ENCODE measurements around the gene CHST11.
A peak's percentile ranks its signal among the peaks of the same experiment; 100 is the strongest.

Gene CHST11

DNA sequence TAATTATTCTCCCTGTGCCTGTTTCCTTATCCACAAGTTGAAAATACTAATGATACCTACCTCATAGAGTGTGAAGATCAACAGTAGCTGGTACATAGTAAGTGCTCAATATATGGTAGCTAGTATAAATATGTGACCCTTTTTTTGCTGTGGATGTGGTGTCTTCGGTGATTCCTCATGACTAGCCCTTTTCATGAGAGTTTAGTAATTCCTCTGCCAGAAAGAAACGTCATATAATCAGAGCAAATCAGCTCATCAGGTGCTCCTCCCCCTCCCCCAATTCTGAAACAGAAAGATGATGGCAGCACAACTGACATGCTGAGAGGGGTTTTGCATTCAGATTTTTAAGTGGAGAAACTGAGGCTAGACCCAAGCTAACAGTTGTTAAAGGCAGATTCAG is 290.6 kb downstream of the CHST11 start:
- no peak for DNase-seq

DNA sequence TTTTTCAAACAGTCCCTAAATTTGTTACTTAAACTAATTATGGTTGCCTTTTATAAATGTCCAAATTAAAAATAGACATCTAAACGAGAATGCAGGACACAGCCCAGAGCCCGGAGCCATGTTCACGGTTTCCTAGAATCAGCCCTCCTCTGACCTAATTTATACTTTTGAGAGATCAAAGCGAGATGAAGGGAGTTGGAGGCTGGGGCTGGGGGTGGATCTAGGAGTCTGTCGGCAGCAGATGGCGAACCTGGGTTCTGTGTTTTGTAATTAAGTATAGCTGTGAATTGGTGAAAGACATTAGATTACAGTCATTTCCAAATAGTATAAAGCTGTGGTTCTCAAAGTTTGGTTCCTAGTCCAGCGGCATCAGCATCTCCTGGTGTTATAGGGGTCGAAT is 291.2 kb downstream of the CHST11 start:
- peak; percentile 49 for DNase-seq

DNA sequence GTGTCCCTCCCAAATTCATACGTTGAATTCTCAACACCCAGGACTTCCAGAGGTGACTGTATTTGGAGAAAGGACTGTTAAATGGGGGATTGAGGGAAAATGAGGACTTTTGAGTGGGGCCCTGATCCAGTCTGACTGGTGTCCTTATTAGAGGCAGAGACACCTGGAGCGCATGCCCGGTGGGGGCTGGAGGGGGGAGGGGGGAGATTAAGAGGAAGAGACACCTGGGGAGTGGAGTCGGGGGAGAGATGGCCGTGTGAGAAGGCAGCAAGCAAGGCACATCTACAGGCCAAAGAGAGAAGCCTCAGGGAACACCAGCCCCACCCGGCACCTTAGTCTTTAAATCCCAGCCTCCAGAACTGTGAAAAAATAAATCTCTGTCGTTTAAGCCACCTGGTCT is 291.6 kb downstream of the CHST11 start:
- peak; percentile 65 for DNase-seq

DNA sequence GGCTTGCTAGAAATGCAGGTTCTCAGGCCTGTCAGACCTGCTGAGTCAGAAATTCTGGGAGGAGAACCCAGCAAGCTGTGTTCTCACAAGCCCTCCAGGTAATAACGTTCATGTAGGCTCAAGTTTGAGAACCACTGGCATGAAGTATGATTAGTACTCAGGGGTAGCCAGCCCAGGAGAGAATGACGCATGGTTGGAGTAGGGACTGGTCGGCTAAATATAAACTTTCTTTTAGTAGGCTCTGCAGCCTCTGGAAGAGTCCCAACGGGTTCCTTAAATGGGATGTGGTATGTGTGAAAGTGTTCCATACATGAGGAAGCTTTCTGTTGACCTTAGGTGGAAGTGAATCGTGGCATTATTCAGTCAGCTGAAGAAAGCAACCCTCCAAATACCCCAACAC is 292.0 kb downstream of the CHST11 start:
- DNase-seq, result no peak

DNA sequence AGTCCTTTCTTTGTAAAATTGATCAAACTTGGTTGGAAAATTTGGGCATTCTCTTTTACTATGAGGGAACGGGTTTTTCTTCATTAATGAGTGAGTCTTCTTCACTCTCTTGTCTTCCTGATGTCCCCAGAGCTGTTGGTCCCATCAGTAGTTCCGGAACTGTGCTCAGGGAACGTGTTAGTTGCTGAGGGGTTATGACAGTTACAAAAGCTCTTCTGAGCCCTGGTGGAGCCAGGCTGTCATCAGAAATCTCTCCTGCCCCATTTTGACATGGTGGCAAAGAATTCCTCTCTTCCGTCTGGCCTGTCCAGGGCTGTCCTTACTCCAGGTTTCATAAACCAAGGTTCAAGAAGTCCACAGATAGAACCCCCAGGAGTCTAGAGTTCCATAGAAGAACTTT is 292.8 kb downstream of the CHST11 start:
- no peak for DNase-seq

DNA sequence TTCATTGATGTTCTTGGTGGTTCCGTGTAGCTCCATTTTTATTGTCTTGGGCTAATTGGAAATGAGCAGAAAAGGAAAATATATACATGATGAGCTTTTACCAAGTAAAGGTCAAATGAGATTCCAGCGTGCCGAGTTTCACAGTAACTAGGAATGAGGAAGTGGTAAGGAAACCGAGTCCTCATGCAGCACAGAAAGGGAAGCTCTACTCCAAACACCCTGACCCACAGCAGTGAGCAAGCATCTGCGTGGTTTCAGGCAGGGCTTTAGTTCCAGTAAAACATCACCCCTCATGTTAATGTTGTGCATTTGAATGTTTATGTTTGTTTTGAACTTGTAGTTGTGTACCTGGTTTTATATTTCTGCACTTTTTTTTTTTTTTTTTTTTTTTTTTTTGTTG is 293.3 kb downstream of the CHST11 start:
- no peak for DNase-seq

DNA sequence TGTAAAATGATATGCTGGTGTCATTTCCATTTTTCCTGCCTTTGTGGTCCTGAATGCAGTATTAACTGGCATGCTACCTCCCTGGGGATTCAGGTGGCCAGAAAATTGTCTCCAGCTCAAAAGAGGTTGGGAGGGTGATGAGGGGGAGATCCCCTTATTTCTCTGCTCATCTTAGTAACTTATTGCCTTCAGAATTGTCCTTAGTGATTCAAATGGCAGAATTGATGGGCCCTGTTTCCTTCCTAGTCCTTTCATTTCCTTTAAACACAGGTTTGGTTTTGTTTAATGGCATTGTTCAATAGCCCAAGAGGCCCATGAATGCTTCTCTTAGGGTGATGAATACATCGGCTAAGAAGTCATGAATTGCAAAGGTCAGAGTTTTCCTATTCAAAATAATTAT is 294.4 kb downstream of the CHST11 start:
- DNase-seq, result no peak

DNA sequence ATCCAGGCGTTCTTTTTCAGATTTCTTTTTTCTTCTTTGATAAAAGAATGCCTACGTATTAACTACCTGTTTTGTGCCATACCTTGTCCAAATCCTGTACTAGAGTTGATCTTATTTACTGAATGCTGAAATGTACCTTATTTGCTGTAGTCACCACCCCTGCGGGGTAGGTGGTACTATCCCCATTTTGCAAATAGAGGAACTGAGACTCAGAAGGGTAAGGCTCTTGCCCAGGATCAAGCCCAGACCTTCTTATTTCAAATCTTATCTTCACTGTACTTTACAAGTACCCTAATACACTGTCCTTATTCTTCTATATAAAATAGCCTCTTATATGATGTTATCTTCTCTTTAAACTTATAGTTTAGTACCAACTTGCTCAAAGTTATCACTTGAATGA is 294.8 kb downstream of the CHST11 start:
- DNase-seq, result no peak

DNA sequence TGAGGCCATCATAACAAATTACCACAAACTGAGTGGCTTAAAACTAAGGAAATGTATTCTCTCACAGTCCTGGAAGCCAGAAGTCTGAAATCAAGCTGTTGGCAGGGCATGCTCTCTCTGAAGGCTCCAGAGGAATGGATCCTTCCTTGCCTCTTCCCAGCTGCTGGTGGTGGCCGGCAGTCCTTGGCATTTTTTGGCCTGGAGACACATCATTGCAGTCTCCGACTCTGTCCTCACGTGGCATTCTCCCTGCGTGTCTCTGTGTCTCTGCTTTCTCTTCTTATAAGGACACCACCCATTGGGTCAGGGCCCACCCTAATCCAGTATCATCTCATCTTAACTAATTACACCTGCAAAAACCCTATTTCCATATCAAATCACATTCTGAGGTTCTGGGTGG is 295.3 kb downstream of the CHST11 start:
- DNase-seq, result no peak

DNA sequence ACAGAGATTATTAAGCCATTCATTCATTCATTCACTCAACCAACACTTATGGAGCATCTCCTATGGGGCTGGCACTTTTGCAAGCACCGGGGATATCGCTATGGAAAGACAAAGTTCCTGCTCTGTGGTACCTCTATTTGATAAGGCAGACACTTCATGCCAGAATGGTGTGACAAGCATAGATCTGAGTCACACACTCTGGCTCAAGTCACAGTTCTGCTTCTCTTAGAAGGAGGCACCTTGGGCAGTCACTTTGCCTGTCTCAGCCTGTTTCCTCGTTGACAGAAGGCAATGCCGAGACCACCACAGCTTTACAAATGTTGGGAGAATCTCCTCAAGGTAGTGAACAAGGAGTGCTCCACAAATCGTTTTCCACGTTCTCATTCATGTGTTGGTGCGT is 296.1 kb downstream of the CHST11 start:
- DNase-seq, result no peak

DNA sequence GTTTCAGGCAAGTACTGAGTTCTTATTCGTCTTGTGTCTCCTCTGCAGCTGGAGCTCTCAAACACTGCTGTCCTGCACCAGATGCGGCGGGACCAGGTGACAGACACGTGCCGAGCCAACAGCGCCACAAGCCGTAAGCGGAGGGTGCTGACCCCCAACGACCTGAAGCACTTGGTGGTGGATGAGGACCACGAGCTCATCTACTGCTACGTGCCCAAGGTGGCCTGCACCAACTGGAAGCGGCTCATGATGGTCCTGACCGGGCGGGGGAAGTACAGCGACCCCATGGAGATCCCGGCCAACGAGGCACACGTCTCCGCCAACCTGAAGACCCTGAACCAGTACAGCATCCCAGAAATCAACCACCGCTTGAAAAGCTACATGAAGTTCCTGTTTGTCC is 300.2 kb downstream of the CHST11 start:
- DNase-seq, result no peak

DNA sequence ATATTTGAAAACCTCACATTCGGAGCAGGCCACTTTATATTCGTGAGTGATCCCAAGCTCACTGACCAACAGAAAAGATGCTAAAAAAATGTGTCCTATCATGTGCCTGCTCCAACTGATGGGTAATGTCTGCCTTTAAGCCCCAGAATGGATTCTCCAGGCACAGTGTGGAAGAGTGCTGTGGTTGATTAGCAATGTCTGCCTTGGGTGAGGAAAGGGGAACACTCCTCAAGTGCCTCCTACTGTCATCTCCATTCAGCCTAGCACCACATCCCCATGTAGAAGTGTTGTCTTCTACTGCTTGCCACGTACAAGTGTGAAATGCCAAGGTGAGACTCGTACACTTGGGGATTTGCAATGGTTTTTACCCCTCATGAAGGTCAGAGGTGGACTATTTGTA is 302.0 kb downstream of the CHST11 start:
- no peak for DNase-seq

DNA sequence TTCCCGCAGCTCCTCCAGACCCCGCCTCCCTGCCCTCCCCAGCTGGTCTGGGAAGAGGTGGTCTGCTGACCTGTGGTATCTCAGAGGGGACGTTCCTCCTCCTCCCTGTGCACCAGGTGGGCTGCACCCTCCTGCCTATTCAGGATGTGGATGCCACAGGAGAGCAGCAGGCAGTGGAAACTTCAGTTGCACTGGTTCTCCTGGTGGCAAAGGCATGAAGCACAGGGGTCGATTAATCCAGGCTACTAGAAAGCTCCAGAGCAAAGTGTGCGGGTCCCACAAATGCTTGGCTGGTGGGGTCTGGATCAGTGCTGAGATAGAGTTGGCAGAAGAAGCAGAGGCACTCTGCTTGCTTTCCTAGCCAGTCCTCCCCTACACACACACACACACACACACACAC is 304.3 kb downstream of the CHST11 start:
- DNase-seq, result no peak

DNA sequence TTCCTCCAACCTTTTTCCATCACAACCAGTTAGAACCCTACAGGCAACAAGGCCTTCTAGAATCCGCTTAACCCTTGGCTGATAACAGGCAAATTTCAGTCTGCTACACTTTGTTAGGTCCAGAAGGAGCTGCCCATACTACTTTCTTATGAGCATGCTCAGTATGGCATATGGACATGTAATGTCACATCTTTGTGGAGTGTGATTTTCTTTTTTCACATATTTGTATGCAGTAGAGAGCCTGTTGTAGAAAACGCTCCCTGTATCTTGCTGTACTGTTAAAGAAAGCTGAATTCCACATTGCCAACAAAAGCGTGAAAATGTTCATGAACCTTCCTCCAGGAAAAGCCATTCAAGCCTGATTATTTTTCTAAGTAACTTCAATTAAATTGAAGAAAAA is 304.9 kb downstream of the CHST11 start:
- DNase-seq, result no peak

DNA sequence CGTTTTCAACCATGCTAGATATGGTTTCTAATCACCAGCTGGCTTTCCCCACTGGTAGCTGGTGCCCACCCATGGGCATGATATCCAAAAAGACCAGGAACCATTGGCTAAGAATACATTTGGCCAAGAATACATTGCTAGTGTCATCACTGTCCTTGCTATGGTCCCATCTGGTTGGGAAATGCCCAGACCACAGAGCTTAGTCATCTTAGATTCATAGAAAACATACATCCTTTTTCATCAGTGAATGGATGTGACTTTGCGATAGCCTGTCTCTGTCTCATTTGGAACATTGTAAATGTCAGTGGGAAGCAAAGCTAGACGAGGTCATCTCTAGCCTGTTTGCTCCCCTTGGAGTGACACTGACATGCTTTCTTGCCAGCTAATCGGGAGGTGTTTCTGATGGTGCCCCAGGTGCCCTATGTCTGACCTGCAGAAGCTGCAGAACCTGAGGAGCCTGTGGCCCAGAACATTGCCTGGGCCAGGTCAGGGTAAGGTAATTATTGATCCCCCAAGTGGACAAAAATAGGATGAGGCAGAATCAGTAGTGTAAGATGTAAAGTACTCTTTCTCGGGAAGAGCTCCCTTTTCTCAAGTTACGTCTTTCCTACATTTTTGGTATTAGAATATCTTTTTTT is 306.5 kb downstream of the CHST11 start:
- no peak for DNase-seq

DNA sequence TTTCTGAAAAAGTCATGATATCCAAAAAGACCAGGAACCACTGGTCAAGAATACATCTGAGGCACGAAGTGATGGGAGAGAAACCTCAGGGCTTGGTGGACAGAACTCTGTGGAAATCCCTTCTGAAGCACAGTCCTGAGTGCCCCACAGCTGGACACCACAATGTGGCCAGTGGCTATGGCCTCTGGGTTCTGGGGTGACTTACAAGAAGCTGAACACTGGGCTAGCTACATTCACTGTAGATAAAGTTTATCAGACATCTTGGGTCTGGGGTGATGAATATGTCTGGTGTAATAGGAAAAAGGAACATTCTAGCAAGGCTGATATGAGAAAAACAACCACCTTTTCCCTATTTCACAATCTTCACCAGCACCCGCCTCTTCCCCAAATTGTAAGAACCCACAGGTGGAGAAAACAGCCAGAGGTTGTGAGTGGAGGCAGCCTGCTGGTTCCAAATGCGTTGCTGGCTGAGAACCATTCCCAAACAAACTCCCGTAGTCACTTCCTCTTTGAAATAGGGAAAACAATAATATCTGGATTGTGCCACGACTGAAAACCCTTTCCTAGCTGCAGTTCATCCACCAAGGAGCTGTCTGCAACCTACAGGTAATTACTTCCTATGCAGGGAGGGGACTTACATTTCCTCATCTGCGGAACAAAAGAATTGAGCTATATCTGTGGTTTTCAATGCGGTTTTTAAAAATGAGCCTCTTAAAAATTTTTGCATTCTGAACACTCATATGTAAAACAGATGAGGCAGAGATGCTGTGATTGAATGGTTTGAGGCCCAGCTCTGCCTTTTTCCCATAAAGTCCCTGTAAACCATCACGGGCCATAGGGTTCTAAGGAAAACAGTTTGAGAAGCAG is 307.7 kb downstream of the CHST11 start:
- no peak for DNase-seq

DNA sequence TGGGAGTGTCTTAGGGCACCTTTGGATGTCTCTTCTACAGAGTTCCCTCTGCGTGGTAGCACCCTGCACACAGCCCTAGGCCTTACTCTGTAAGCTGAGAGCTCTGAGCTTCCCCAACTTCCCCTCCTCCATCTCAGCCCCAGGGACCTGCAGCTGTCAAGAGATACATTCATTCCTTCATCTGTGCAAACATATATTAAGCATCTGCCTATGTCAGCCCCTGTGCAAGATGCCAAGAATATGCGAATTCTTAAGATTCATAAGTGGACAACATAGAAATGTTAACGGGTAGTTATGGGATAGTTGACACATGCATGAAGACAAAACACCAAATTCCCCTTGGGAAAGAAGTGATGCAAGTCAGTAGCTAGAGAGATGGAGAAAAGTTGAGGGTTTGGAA is 310.5 kb downstream of the CHST11 start:
- no peak for DNase-seq

DNA sequence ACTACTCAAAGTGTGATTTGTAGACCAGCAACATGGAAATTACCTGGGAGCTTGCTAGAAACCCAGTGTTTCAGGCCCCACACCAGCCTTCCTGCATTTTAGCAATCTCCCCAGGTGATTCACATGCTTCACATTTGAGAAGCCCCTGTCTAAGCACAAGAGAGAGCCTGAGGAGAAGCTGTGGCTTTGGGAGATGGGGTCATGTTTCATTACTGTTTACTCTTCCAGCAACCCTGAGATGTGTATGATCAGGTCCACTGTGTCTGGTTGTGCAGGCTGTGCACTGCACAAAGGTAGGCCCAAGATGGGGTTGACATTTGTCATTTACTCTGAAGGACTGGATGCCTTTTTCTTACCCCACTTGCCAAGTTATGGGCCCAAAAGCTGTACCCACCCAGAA is 311.3 kb downstream of the CHST11 start:
- no peak for DNase-seq

DNA sequence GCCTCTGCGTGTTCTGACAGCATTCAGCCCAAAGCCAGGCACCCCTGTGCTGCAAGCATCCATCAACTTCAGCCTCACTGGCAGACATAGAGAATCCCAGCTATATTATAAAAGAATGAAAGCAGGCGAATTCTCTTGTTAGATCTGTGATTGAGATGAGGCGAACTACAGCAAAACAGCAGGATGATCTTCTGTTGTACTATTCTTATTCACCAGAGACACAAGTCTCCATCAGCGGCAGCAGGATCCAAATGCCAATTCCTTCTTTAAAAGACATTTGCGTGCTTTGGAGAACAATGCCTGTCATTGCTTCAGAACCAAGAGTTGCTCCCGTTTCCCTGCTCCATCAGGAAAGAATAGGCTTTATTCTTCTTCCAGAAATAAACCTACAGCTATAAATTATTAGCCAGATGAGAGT is 312.4 kb downstream of the CHST11 start:
- DNase-seq, result no peak

DNA sequence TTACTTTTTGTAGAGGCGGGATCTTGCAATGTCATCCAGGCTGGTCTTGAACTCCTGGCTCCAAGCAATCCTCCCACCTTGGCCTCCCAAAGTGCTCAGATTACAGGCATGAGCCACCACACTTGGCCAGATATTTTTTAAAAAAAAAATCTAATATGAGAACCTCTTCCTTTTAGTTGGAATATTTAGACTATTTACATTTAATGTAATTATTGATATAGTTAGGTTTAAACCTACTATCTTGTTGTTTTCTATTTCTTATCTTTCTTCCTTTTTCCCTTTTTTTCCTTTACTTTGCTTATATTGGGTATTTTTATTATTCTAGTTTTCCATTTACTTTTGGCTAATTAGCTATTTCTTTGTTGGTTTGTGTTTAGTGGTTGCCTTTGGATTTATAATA is 315.6 kb downstream of the CHST11 start:
- no peak for DNase-seq

DNA sequence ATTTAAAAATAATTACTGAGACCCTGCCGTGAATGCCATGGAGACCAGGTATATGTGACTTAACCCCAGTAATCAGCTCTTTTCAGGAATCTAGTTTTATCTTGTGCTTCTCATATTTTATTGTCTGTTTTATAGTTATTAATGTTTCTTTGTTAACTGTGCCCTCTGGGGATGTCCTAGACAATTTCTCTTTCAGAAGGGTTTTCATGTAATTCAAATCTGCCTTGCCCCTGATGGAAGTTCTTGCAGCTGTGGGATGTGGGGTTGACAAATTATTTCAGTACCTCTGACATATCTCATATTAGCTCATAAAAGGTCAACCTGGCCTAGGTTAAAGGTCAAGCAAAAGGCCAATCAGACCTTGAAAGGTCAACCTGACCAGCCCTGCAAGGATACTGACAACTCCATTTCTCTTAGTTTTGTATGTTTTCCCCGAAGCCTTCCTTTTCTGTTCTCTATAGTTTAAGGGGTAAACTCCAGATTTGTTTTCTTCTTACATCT is 319.0 kb downstream of the CHST11 start:
- no peak for DNase-seq

DNA sequence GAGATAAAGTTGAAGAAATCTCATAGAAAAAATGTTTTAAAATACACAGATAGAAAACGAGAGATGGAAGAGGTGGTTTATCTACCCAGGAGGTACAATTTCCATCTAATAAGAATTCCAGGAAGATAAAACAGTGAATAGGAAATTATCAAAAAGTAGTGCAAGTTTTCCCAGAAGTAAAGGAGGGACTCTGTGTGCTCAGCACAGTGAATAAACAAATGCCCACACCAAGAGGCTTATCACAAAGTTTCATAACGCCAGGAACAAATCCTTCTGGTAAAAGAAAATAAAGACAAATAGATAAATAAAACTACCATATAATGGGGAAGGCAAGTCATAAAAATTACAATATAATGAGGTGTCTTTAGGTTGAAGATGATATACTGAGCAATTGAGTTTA is 322.4 kb downstream of the CHST11 start:
- no peak for DNase-seq

DNA sequence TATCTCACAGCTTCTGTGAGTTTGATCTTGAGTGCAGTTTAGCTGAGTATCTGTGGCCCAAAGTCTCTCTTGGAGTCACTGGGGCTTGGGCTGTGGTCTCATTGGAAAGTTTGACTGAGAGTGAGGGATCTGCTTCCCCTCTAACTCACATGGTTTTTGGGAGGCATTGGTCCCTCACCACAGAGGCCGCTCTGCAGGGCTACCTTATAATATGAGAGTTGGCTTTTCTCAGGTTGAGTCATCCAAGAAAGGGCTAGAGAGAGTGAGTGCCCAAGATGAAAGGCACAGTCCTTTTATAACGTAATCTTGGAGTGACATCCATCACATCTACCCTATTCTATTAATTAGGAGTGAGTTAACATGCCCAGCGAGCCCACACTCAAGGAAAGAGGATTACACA is 325.5 kb downstream of the CHST11 start:
- no peak for DNase-seq

DNA sequence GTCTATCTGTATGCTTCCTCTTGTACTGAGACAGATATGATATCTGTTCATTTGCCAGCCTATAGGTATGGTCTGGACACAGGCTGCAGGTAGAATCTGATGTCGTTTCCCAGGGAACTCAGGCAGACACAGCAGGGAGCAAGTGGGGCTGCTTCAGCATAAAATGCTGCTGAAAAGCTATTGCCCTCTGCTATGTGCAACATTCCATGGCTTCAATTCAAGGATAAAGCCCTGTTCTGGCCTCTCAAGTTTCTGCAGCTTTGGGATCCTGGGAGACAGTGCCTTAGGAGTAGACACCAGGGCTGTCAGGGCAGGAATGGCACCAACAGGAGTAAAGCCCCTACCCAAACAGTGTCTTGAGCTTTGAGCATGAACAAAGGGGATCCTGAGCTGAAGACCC is 327.8 kb downstream of the CHST11 start:
- no peak for DNase-seq

DNA sequence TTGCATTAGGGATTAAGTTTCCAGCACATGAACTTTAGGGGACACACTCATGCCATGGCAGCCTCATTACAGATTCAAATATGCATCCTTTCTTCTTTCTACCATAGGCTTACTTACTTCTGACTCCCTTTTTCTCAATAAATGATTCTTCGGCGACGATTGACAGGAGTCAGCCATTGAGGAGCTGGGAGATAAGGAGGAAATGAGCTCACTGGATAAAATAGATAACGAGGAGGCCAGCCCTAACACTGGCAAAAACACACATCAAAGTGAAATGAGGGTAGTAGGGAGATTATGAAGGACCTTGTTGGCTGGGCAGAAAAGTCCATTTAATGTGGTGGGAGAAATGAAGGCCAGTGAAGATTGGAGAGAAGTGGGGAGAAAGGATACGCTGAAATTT is 329.1 kb downstream of the CHST11 start:
- no peak for DNase-seq
